ENCODE data around the gene LCN6. TPM values are rescaled to one million over a fixed set of nuclear protein-coding genes. Genes with fewer than 3 reads are reported as not detected.

Gene LCN6
- total RNA-seq, 1 experiment from 2014 or later = not detected

GRCh38 chr9:136743639-136744211 is 4.6 kb downstream of the LCN6 start:
- Mint-ChIP-seq H3K27ac (ENCODE audit: unreplicated experiment) (no peak overlapping the region), H3K4me3 (ENCODE audit: unreplicated experiment) (no peak overlapping the region), H3K36me3 (ENCODE audit: insufficient read depth, unreplicated experiment) (no peaks in the 10 kb centered on the region), H3K27me3 (ENCODE audit: insufficient read depth, unreplicated experiment) (no peaks in the 10 kb centered on the region), H3K4me1 (ENCODE audit: low read depth, unreplicated experiment) (no peaks in the 10 kb centered on the region), H3K9me3 (ENCODE audit: unreplicated experiment) (no peaks in the 10 kb centered on the region)
- no peaks in the 10 kb centered on the region for H3K4me1 ChIP-seq
- DNase-seq = no peak
- H3K9me3 ChIP-seq = no peaks in the 10 kb centered on the region
- no peak for TF ChIP-seq CTCF (IDR thresholded peaks at IDR 0.05; ENCODE audit: insufficient read depth in 1 of 2, low read depth in 1 of 2, low read length in 1 of 2, severe bottlenecking in 1 of 2, unreplicated experiment in 1 of 2)
- no TSS peak for BruUV-seq (replicated peaks)
- no peak overlapping the region for H3K4me3 ChIP-seq (ENCODE audit: low read depth, low read length)
- ChIA-PET CTCF (interaction anchor here (1.0 kb wide), 1 partner anchor 11 kb away, joined by 4 read pairs; no protein-coding TSS in a partner anchor), POLR2A (no interaction called here)
- intact Hi-C loops (cut with micrococcal nuclease; ENCODE audit: unreplicated experiment) = no loop called here
- no peaks in the 10 kb centered on the region for H3K36me3 ChIP-seq (ENCODE audit: control insufficient read depth, insufficient read depth, low read length)
- no peaks in the 10 kb centered on the region for H3K27me3 ChIP-seq (replicated peaks; ENCODE audit: control insufficient read depth, insufficient read depth, low read length)

DNA sequence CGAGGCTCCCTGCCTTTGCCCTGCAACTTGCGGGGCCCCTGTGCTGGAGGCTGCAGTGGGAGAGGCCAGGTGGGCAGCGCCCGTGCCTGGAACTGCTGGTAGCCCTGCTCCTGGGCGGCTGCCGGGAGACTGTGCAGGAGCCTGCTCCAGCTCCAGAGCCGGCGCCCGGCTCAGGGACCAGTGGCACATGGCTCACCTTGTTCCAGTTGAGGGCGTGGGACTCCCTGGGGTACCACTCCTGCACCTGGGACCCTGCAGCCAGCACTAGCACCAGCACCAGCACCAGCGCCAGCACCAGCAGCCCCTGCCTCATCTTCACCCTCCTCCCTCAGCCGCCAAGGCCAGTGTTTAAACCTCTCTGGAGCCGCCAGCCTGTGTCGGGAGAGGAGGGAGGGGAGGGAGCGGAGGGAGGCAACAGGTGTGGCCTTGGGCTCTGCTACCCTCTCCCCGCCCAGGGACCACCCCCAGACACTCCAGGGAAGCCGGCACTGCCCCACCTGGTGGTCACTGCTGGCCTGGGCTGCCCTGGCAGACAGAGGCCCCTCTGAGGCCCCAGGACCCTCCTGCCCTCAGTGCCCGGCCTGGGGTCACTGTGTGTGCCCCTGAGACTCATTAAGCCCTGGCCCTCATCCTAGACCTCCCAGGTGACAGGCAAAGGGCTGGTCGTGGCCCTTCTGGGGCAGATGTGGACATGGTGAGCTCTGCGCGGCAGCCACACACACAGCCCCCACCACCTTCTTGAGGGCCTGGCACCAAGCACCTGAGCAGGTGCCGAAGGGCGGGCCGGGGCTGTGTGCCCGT is 5.5 kb downstream of the LCN6 start, which contains the start of gene LCN10:
TSS of gene LCN10 (minus strand) at position 350 of the 801 bp plus-strand sequence. CDS start at position 313, 37 bp downstream.
- H3K4me3 Mint-ChIP-seq (ENCODE audit: unreplicated experiment) = no peak within 1 kb of the TSS
- Histone ChIP-seq H3K36me3 (ENCODE audit: control insufficient read depth, insufficient read depth, low read length) (no peaks in the 10 kb centered on the region), H3K27me3 (replicated peaks; ENCODE audit: control insufficient read depth, insufficient read depth, low read length) (no peaks in the 10 kb centered on the region), H3K9me3 (no peaks in the 10 kb centered on the region), H3K4me1 (no peaks in the 10 kb centered on the region), H3K4me3 (ENCODE audit: low read depth, low read length) (no peak within 1 kb of the TSS)
- no peaks in the 10 kb centered on the region for H3K9me3 Mint-ChIP-seq (ENCODE audit: unreplicated experiment)
- CTCF ChIA-PET = interaction anchor here (1.0 kb wide), 1 partner anchor 15 kb away, joined by 4 read pairs; no protein-coding TSS in a partner anchor
- TF ChIP-seq CTCF (IDR thresholded peaks at IDR 0.05; ENCODE audit: insufficient read depth in 1 of 2, low read depth in 1 of 2, low read length in 1 of 2, severe bottlenecking in 1 of 2, unreplicated experiment in 1 of 2) = peak; percentile 52 to 79
- peak in 1 of 2 experiments; percentile 74 for DNase-seq
- no peaks in the 10 kb centered on the region for H3K27me3 Mint-ChIP-seq (ENCODE audit: insufficient read depth, unreplicated experiment)
- no peaks in the 10 kb centered on the region for H3K36me3 Mint-ChIP-seq (ENCODE audit: insufficient read depth, unreplicated experiment)
- H3K27ac Mint-ChIP-seq (ENCODE audit: unreplicated experiment) = no peak within 1 kb of the TSS
- no TSS peak for BruUV-seq (replicated peaks)
- intact Hi-C loops (cut with micrococcal nuclease; ENCODE audit: unreplicated experiment) = no loop called here
- POLR2A ChIA-PET = interaction anchor here (0.6 kb wide), 1 partner anchor 75 kb away, joined by 3 read pairs; no protein-coding TSS in a partner anchor
- H3K4me1 Mint-ChIP-seq (ENCODE audit: low read depth, unreplicated experiment) = no peaks in the 10 kb centered on the region

DNA sequence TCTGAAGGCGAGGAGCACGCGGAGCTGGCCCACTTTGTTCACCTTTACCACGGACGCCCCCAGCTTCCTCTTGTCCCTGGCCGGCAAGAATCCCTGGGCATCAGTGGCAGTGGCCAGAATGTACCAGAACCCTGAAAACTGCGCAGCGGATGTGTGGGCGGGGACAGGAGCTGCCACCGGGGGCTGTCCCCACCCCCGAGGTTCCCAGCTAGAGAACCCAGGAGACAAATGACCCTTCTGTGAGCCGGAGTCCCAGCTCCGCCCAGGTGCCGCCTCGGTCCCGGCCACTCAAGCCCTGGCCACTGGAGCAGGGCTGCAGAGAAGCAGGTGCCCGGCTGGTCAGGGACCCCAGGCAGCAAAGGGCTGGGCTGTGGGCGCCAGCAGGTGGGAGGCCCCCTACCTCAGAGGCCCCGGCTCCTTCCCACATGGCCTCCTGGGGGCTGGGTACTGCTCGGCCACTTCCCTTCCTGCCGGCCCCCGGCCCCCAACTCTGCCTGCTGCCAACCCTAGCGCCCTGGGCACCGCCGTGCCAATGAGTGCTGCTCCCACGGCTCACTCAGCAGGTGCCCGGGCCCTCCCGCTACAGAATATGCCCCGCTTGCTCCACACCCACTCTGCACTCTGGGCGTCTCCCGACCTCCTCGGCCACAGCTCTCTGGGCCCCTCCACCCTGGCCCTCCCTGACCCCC is 6.3 kb downstream of the LCN6 start:
- Histone ChIP-seq H3K4me3 (ENCODE audit: low read depth, low read length) (no peak overlapping the region), H3K4me1 (no peaks in the 10 kb centered on the region), H3K36me3 (ENCODE audit: control insufficient read depth, insufficient read depth, low read length) (no peaks in the 10 kb centered on the region), H3K9me3 (no peaks in the 10 kb centered on the region), H3K27me3 (replicated peaks; ENCODE audit: control insufficient read depth, insufficient read depth, low read length) (no peaks in the 10 kb centered on the region)
- intact Hi-C loops (cut with micrococcal nuclease; ENCODE audit: unreplicated experiment) = no loop called here
- CTCF ChIA-PET = interaction anchor here (1.0 kb wide), 1 partner anchor 14 kb away, joined by 4 read pairs; no protein-coding TSS in a partner anchor
- no peak overlapping the region for H3K4me3 Mint-ChIP-seq (ENCODE audit: unreplicated experiment)
- POLR2A ChIA-PET = interaction anchor here (0.6 kb wide), 1 partner anchor 74 kb away, joined by 3 read pairs; no protein-coding TSS in a partner anchor
- H3K27me3 Mint-ChIP-seq (ENCODE audit: insufficient read depth, unreplicated experiment) = no peaks in the 10 kb centered on the region
- no peaks in the 10 kb centered on the region for H3K36me3 Mint-ChIP-seq (ENCODE audit: insufficient read depth, unreplicated experiment)
- DNase-seq = no peak
- TF ChIP-seq CTCF (IDR thresholded peaks at IDR 0.05; ENCODE audit: insufficient read depth in 1 of 2, low read depth in 1 of 2, low read length in 1 of 2, severe bottlenecking in 1 of 2, unreplicated experiment in 1 of 2) = no peak
- H3K4me1 Mint-ChIP-seq (ENCODE audit: low read depth, unreplicated experiment) = no peaks in the 10 kb centered on the region
- no peaks in the 10 kb centered on the region for H3K9me3 Mint-ChIP-seq (ENCODE audit: unreplicated experiment)
- no TSS peak for BruUV-seq (replicated peaks)
- H3K27ac Mint-ChIP-seq (ENCODE audit: unreplicated experiment) = no peak overlapping the region
